Neuronal stem cell (in vitro differentiated cells): ENCODE measurements around the gene DNLZ.

ENCODE experiments used
- DNase-seq: peaks from one replicate; pipeline ENCODE4 v3.0.0-alpha.2; 2013; ENCODE audit warnings: low spot score
- H2AFZ ChIP-seq: one replicate; pipeline ENCODE4 v1.6.1; 2013; ENCODE audit warnings: mild to moderate bottlenecking, low read length, inconsistent platforms
- H2AK5ac ChIP-seq: 2 replicates; pipeline ENCODE4 v1.6.1; 2013; ENCODE audit warnings: low read depth, mild to moderate bottlenecking, inconsistent platforms, low read length, moderate library complexity, mixed read lengths
- H2BK120ac ChIP-seq: 2 replicates; pipeline ENCODE4 v1.6.1; 2013; ENCODE audit warnings: low read depth, mild to moderate bottlenecking, inconsistent platforms, low read length, moderate library complexity, mixed read lengths
- H2BK12ac ChIP-seq: one replicate; pipeline ENCODE4 v1.6.1; 2013; ENCODE audit warnings: low read length, inconsistent platforms
- H2BK15ac ChIP-seq: 2 replicates; pipeline ENCODE4 v1.6.1; 2013; ENCODE audit warnings: mild to moderate bottlenecking, low read length, inconsistent platforms, mixed read lengths
- H2BK5ac ChIP-seq: one replicate; pipeline ENCODE4 v1.6.1; 2013; ENCODE audit warnings: inconsistent platforms, mild to moderate bottlenecking, low read length, moderate library complexity
- H3K14ac ChIP-seq: one replicate; pipeline ENCODE4 v1.6.1; 2013; ENCODE audit warnings: low read length, inconsistent platforms
- H3K18ac ChIP-seq: 2 replicates; pipeline ENCODE4 v1.6.1; 2013; ENCODE audit warnings: low read length, inconsistent platforms
- H3K23ac ChIP-seq: 2 replicates; pipeline ENCODE4 v1.6.1; 2013; ENCODE audit warnings: low read depth, mild to moderate bottlenecking, mixed read lengths, low read length, inconsistent platforms; ENCODE audit not compliant: poor library complexity
- H3K27ac ChIP-seq: replicated peaks from 3 replicates; pipeline ENCODE4 v1.5.1; 2013; ENCODE audit warnings: low read length, inconsistent platforms
- H3K27me3 ChIP-seq, 3 experiments: 2 replicates each; pipeline ENCODE4 v1.6.1; 2013; ENCODE audit warnings: low read length in 3 of 3, mild to moderate bottlenecking in 2 of 3, inconsistent platforms in 1 of 3, low read depth in 1 of 3, mixed read lengths in 1 of 3, moderate library complexity in 1 of 3; ENCODE audit not compliant: control insufficient read depth in 3 of 3, insufficient read depth in 3 of 3
- H3K36me3 ChIP-seq, 2 donors: replicated peaks in 1 of 2; 2 replicates each; pipeline ENCODE4 v1.6.1; 2013; ENCODE audit warnings: low read length in 2 of 2; ENCODE audit not compliant: control insufficient read depth in 2 of 2, insufficient read depth in 2 of 2
- H3K4ac ChIP-seq: 2 replicates; pipeline ENCODE4 v1.6.1; 2013; ENCODE audit warnings: inconsistent platforms, mild to moderate bottlenecking, low read length, moderate library complexity
- H3K4me1 ChIP-seq, 2 donors: 1 replicate in 1 of 2; 2 replicates in 1 of 2; pipeline ENCODE4 v1.6.1; 2013; ENCODE audit warnings: low read length in 2 of 2, low read depth in 1 of 2; ENCODE audit not compliant: control insufficient read depth in 2 of 2, insufficient read depth in 1 of 2
- H3K4me2 ChIP-seq: one replicate; pipeline ENCODE4 v1.6.1; 2013; ENCODE audit warnings: mild to moderate bottlenecking, low read length, inconsistent platforms; ENCODE audit not compliant: insufficient read depth, poor library complexity, severe bottlenecking
- H3K4me3 ChIP-seq, 2 donors: 2 replicates each; pipeline ENCODE4 v1.5.1; 2013; ENCODE audit warnings: low read length in 2 of 2, mild to moderate bottlenecking in 2 of 2, inconsistent platforms in 1 of 2, moderate library complexity in 1 of 2
- H3K79me1 ChIP-seq: one replicate; pipeline ENCODE4 v1.6.1; 2013; ENCODE audit warnings: low read depth, mild to moderate bottlenecking, inconsistent platforms, low read length, moderate library complexity
- H3K9ac ChIP-seq: one replicate; pipeline ENCODE4 v1.6.1; 2013; ENCODE audit warnings: mild to moderate bottlenecking, low read depth, low read length, inconsistent platforms; ENCODE audit not compliant: poor library complexity
- H3K9me3 ChIP-seq, 2 donors: replicated peaks in 1 of 2; 2 replicates each; pipeline versions ENCODE3 to v1.6.1; 2013; ENCODE audit warnings: low read length in 2 of 2, mild to moderate bottlenecking in 2 of 2, inconsistent platforms in 1 of 2, low read depth in 1 of 2, mixed read lengths in 1 of 2, moderate library complexity in 1 of 2; ENCODE audit not compliant: control insufficient read depth in 2 of 2, insufficient read depth in 1 of 2
- H4K8ac ChIP-seq: one replicate; pipeline ENCODE4 v1.6.1; 2013; ENCODE audit warnings: low read depth, mild to moderate bottlenecking, inconsistent platforms, low read length, moderate library complexity
- H4K91ac ChIP-seq: one replicate; pipeline ENCODE4 v1.6.1; 2013; ENCODE audit warnings: low read length, low read depth, mild to moderate bottlenecking, inconsistent platforms; ENCODE audit not compliant: poor library complexity
- WGBS, 2 donors: extraction: QIAGEN DNeasy Blood & Tissue Kit; methylation state at CpG; one replicate each; pipeline ENCODE4 v1.1.7; 2013; ENCODE audit warnings: missing lambda C conversion rate in 2 of 2, mixed read lengths in 1 of 2; ENCODE audit not compliant: insufficient read length in 2 of 2, insufficient replicate concordance in 1 of 2; ENCODE audit errors: extremely low coverage in 2 of 2; 5-methylcytosine and 5-hydroxymethylcytosine counted together

The DNLZ gene

GRCh38 chr9:136313111-136314055, 50.2 kb downstream of the DNLZ start:
- Histone ChIP-seq H3K4me2 (no peak overlapping the region), H3K18ac (peak overlapping the region; percentile 49), H3K36me3 (peaks cover 0 to 2% of the 10 kb centered on the region in 2 donors), H2BK15ac (peak overlapping the region; percentile 32), H3K4me1 (peaks cover 3 to 10% of the 10 kb centered on the region in 2 donors), H2BK120ac (no peak overlapping the region), H3K4me3 (no peak overlapping the region), H3K4ac (no peak overlapping the region), H3K27me3 (peaks cover 0 to 3% (median 0%) of the 10 kb centered on the region in 3 experiments), H3K27ac (no peak overlapping the region), H2BK12ac (no peak overlapping the region), H4K91ac (no peak overlapping the region), H2AK5ac (peak overlapping the region; percentile 36), H3K14ac (peak overlapping the region; percentile 51), H2BK5ac (no peak overlapping the region), H3K9me3 (peaks cover 20 to 22% of the 10 kb centered on the region in 2 donors), H3K23ac (no peak overlapping the region), H3K79me1 (no peaks in the 10 kb centered on the region), H4K8ac (no peak overlapping the region), H3K9ac (no peak overlapping the region), H2AFZ (no peak overlapping the region)
- DNase-seq = no peak
- no CpG with 5 or more reads among the region's 18 CpGs for WGBS, 2 donors

- H3K4me1 ChIP-seq = peaks cover under 1 to 2% of the 10 kb centered on the region in 2 donors
- H3K18ac ChIP-seq = no peak overlapping the region
- H2AK5ac ChIP-seq = peak overlapping the region; percentile 77
- peak overlapping the region; percentile 42 for H2BK15ac ChIP-seq
- DNase-seq = no peak
- no peak overlapping the region for H3K14ac ChIP-seq
- H3K36me3 ChIP-seq = peaks cover 0 to 2% of the 10 kb centered on the region in 2 donors
- H2AFZ ChIP-seq = no peak overlapping the region
- no peak overlapping the region for H3K4ac ChIP-seq
- H3K27ac ChIP-seq = no peak overlapping the region
- H3K9me3 ChIP-seq = peaks cover 22 to 23% of the 10 kb centered on the region in 2 donors
- H3K23ac ChIP-seq = no peak overlapping the region
- no peak overlapping the region for H2BK12ac ChIP-seq
- no peak overlapping the region for H3K9ac ChIP-seq
- no peak overlapping the region for H3K4me2 ChIP-seq
- no peak overlapping the region for H2BK5ac ChIP-seq
- no peaks in the 10 kb centered on the region for H3K79me1 ChIP-seq
- H4K91ac ChIP-seq = no peak overlapping the region
- no peak overlapping the region for H4K8ac ChIP-seq
- H3K27me3 ChIP-seq = peaks cover 0 to 5% (median 0%) of the 10 kb centered on the region in 3 experiments
- no peak overlapping the region for H3K4me3 ChIP-seq
- peak overlapping the region; percentile 51 for H2BK120ac ChIP-seq
- no CpG with 5 or more reads among the region's 12 CpGs for WGBS, 2 donors
Measured at GRCh38 chr9:136312436-136312835, 51.1 kb downstream of the DNLZ start.

GRCh38 chr9:136312009-136312375, 51.6 kb downstream of the DNLZ start:
- Histone ChIP-seq H3K27me3 (peaks cover 0 to 6% (median 0%) of the 10 kb centered on the region in 3 experiments), H2AFZ (no peak overlapping the region), H3K14ac (no peak overlapping the region), H3K4me3 (no peak overlapping the region), H3K27ac (no peak overlapping the region), H4K8ac (no peak overlapping the region), H3K4me1 (peaks cover 0 to 5% of the 10 kb centered on the region in 2 donors), H3K9ac (no peak overlapping the region), H2BK12ac (no peak overlapping the region), H3K23ac (peak overlapping the region; percentile 9), H3K4me2 (no peak overlapping the region), H2AK5ac (peak overlapping the region; percentile 77), H2BK120ac (peak overlapping the region; percentile 51), H3K79me1 (no peaks in the 10 kb centered on the region), H3K4ac (no peak overlapping the region), H4K91ac (no peak overlapping the region), H3K36me3 (peaks cover 0 to 4% of the 10 kb centered on the region in 2 donors), H2BK5ac (no peak overlapping the region), H2BK15ac (peak overlapping the region; percentile 42), H3K9me3 (peaks cover 22 to 27% of the 10 kb centered on the region in 2 donors), H3K18ac (no peak overlapping the region)
- no peak for DNase-seq
- WGBS, 2 donors = no CpG with 5 or more reads among the region's 10 CpGs
